ENCODE data around the gene NPIPA3.
"Not testable (repeated sequence)": the region's sequence is repeated elsewhere in the genome, so short reads cannot be mapped to it uniquely, and the experiment has no call there.

The NPIPA3 gene

GRCh38 chr16:14676633-14677032, 26.6 kb upstream of the NPIPA3 start:
- TF ChIP-seq CTCF (conservative IDR thresholded peaks at IDR 0.05; ENCODE audit: low read depth, low read length) = no peak
- no peak for DNase-seq (ENCODE audit: low read depth)

GRCh38 chr16:14677627-14678026, 25.6 kb upstream of the NPIPA3 start:
- H3K4me3 ChIP-seq (ENCODE audit: low read depth, low read length) = no peak overlapping the region
- no peak for DNase-seq (ENCODE audit: low read depth)
- no peak for TF ChIP-seq CTCF (conservative IDR thresholded peaks at IDR 0.05; ENCODE audit: low read depth, low read length)

More at GRCh38 chr16:14676633-14677032, 26.6 kb upstream of the NPIPA3 start:
- no peak overlapping the region for H3K4me3 ChIP-seq (ENCODE audit: low read depth, low read length)

GRCh38 chr16:14678748-14679497, 24.3 kb upstream of the NPIPA3 start:
- no peak for TF ChIP-seq CTCF (conservative IDR thresholded peaks at IDR 0.05; ENCODE audit: low read depth, low read length)
- no peak overlapping the region for H3K4me3 ChIP-seq (ENCODE audit: low read depth, low read length)

GRCh38 chr16:14680396-14680795, 22.8 kb upstream of the NPIPA3 start:
- not testable (repeated sequence) for H3K4me3 ChIP-seq (ENCODE audit: low read depth, low read length); DNase-seq (ENCODE audit: low read depth)

More at GRCh38 chr16:14678748-14679497, 24.3 kb upstream of the NPIPA3 start:
- DNase-seq (ENCODE audit: low read depth) = no peak

GRCh38 chr16:14681115-14681514, 22.1 kb upstream of the NPIPA3 start:
- no peak for TF ChIP-seq CTCF (conservative IDR thresholded peaks at IDR 0.05; ENCODE audit: low read depth, low read length)
- no peak overlapping the region for H3K4me3 ChIP-seq (ENCODE audit: low read depth, low read length)
- no peak for DNase-seq (ENCODE audit: low read depth)

- H3K4me3 ChIP-seq (ENCODE audit: low read depth, low read length) = no peak overlapping the region
- no peak for TF ChIP-seq CTCF (conservative IDR thresholded peaks at IDR 0.05; ENCODE audit: low read depth, low read length)
Observed at GRCh38 chr16:14682121-14682520, 21.1 kb upstream of the NPIPA3 start.

GRCh38 chr16:14685870-14686793, 17.1 kb upstream of the NPIPA3 start:
- DNase-seq (ENCODE audit: low read depth) = peak; percentile 19
- not testable (repeated sequence) for H3K4me3 ChIP-seq (ENCODE audit: low read depth, low read length)

More at GRCh38 chr16:14682121-14682520, 21.1 kb upstream of the NPIPA3 start:
- no peak for DNase-seq (ENCODE audit: low read depth)

- not testable (repeated sequence) for DNase-seq (ENCODE audit: low read depth); H3K4me3 ChIP-seq (ENCODE audit: low read depth, low read length)
Observed at GRCh38 chr16:14694129-14694528, 9.1 kb upstream of the NPIPA3 start, which contains the start of gene PLA2G10. Gene PLA2G10 (minus strand): TSS chr16:14694308. CDS start chr16:14694229, 79 bp downstream.

GRCh38 chr16:14701859-14702258, 1.4 kb upstream of the NPIPA3 start:
- DNase-seq (ENCODE audit: low read depth); H3K4me3 ChIP-seq (ENCODE audit: low read depth, low read length): not testable (repeated sequence)

- not testable (repeated sequence) for DNase-seq (ENCODE audit: low read depth)
Observed at GRCh38 chr16:14702672-14703071, 539 bp upstream of the NPIPA3 start.

GRCh38 chr16:14733233-14733632, 30.0 kb downstream of the NPIPA3 start:
- DNase-seq (ENCODE audit: low read depth); H3K4me3 ChIP-seq (ENCODE audit: low read depth, low read length): not testable (repeated sequence)

More at GRCh38 chr16:14702672-14703071, 539 bp upstream of the NPIPA3 start:
- H3K4me3 ChIP-seq (ENCODE audit: low read depth, low read length) = not testable (repeated sequence)

- DNase-seq (ENCODE audit: low read depth); H3K4me3 ChIP-seq (ENCODE audit: low read depth, low read length): not testable (repeated sequence)
Observed at GRCh38 chr16:14740832-14741385, 37.7 kb downstream of the NPIPA3 start.

Data from choroid plexus epithelial cell (primary cell).